ACC112 (cell line): ENCODE data around the gene TMEM52.

ENCODE experiments used
- H2AFZ ChIP-seq: fragments of 200-600 bp; sonication (generic); one replicate; pipeline ENCODE4 v1.6.0; 2017; ENCODE audit warnings: antibody characterized with exemption, low read length; ENCODE audit not compliant: unreplicated experiment
- H3K27ac ChIP-seq: fragments of 200-600 bp; sonication (generic); 2 replicates; pipeline ENCODE4 v1.5.1; 2014; ENCODE audit warnings: low read depth, mild to moderate bottlenecking, antibody characterized with exemption, low read length, moderate library complexity
- H3K27me3 ChIP-seq: fragments of 200-600 bp; sonication (generic); 2 replicates; pipeline ENCODE4 v1.6.1; 2014; ENCODE audit warnings: mild to moderate bottlenecking, antibody characterized with exemption, low read length, moderate library complexity, mixed read lengths; ENCODE audit not compliant: insufficient read depth
- H3K36me3 ChIP-seq: fragments of 200-600 bp; sonication (generic); 2 replicates; pipeline ENCODE4 v1.6.1; 2016; ENCODE audit warnings: mild to moderate bottlenecking, antibody characterized with exemption, low read length, moderate library complexity, mixed read lengths; ENCODE audit not compliant: insufficient read depth
- H3K4me1 ChIP-seq: fragments of 200-600 bp; sonication (generic); one replicate; pipeline ENCODE4 v1.6.1; 2016; ENCODE audit warnings: low read length, mixed read lengths; ENCODE audit not compliant: insufficient read depth, unreplicated experiment, control insufficient read depth
- H3K4me3 ChIP-seq: fragments of 200-600 bp; sonication (generic); 2 replicates; pipeline ENCODE4 v1.5.1; 2014; ENCODE audit warnings: mild to moderate bottlenecking, low read depth, low read length
- H3K79me2 ChIP-seq: fragments of 200-600 bp; sonication (generic); one replicate; pipeline ENCODE4 v1.6.0; 2016; ENCODE audit warnings: low read length; ENCODE audit not compliant: control insufficient read depth, unreplicated experiment, insufficient read depth

TMEM52 gene

DNA sequence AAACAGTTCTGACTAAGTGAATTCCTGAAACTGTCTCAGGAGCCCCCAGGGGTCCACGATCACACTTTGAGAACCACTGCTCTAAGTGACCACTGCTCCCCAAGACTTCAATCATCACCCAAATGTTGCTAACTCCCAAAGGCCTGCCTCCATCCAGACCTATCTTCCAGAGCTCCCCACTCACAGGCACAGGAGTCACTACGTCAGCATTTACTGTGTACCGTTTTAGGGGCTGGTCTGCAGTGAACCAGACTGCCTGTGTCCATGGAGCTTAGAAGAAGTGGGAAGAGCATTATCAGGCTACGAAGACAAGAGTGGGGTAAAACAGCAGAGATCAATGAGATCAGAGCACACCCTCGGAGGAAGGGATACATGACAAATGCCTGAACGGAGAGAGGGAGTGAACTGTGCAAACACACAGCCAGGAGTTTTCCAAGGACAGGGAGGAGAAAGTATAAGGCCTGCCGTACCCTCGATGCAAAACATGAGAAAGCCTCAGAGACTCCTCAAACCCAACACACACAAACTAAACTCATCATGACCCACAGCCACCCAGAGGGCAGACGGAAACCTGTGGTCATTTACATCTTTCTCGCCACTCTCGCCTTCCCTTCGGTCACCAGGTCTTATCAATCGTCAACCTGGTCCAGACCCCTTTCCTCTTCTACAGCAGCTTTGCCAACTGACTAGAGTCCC is 38.3 kb downstream of the TMEM52 start:
- Histone ChIP-seq H2AFZ (no peak overlapping the region), H3K4me3 (no peak overlapping the region), H3K79me2 (peaks cover 96% of the 10 kb centered on the region), H3K4me1 (peaks cover 13% of the 10 kb centered on the region), H3K27ac (no peak overlapping the region), H3K36me3 (0 out of 2 replicates have a peak, but pooled peaks cover 8% of the 10 kb centered on the region), H3K27me3 (no peaks in the 10 kb centered on the region)

DNA sequence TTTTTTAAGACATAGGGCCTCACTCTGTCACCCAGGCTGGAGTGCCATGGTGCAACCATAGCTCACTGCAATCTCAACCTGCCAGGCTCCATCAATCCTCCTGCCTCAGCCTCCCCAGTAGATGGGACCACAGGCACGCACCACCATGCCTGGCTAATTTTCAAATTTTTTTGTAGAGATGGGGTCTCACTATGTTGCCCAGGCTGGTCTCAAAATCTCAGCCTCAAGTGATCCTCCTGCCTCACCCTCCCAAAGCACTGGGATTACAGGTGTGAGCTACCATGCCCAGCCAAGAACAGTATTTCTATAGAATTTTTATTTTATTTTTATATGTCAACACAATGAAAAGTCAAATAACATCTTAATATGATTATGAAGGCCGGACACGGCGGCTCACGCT is 39.1 kb downstream of the TMEM52 start:
- Histone ChIP-seq H3K27ac (no peak overlapping the region), H3K4me3 (no peak overlapping the region), H3K36me3 (0 out of 2 replicates have a peak, but pooled peaks cover 10% of the 10 kb centered on the region), H3K27me3 (no peaks in the 10 kb centered on the region), H3K4me1 (peaks cover 13% of the 10 kb centered on the region), H2AFZ (no peak overlapping the region), H3K79me2 (peaks cover 96% of the 10 kb centered on the region)

DNA sequence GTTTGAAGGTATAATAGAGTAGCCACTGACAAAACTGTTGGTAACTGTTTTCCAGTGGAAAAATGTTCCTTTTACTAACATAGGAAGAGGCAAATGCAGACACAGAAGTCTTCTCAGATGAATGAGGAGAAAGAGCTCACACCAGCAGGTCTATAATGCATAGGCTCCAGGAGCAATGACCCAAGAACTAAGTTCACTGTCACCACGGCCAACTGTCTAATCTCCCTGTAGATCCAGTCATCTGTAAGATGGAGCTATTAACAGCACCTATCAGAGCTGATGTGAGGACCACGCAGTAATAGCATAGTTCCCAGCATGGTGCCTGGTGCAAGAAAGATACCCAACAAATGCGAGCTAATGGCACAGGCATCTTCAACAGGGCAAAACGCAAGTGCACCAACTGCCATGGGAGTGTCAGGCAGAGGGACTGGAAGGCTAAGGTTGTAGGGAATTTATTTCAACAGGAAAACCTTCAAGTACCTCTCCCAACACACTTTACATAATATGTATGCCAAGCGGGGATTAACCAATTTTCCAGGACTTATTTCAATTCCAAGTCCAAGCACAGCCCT is 41.1 kb downstream of the TMEM52 start:
- Histone ChIP-seq H2AFZ (no peak overlapping the region), H3K4me1 (peaks cover 6% of the 10 kb centered on the region), H3K79me2 (peaks cover 96% of the 10 kb centered on the region), H3K4me3 (no peak overlapping the region), H3K27ac (no peak overlapping the region), H3K27me3 (no peaks in the 10 kb centered on the region), H3K36me3 (0 out of 2 replicates have a peak, but pooled peaks cover 10% of the 10 kb centered on the region)

DNA sequence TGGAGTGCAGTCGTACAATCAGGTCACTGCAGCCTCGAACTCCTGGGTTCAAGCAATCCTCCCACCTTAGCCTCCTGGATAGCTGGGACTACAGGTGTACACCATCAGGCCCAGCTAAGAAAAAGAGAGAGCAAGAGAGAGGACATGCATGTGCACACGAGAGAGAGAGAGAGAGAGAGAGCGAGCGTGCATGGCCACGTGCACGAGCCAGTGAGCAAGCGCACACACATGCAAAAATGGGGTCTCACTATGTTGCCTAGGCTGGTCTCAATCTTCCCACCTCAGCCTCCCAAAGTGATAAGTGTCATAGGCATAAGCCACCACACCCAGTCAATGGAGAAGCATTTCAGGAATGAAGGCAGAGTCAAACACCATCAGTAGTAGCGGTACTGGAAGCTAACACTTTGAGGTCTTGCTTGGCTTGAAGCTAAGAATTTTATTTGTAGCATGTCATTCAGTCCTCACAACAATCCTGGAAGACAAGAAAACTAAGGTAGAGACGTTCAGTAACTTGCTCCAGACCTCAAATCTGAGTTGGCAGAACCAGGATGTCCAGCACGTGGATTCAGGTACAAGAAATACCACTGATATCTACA is 42.6 kb downstream of the TMEM52 start:
- peaks cover 6% of the 10 kb centered on the region for H3K4me1 ChIP-seq
- no peak overlapping the region for H3K4me3 ChIP-seq
- H3K79me2 ChIP-seq, result peaks cover 96% of the 10 kb centered on the region
- no peak overlapping the region for H3K27ac ChIP-seq
- H3K36me3 ChIP-seq, result 0 out of 2 replicates have a peak, but pooled peaks cover 10% of the 10 kb centered on the region
- no peak overlapping the region for H2AFZ ChIP-seq
- no peaks in the 10 kb centered on the region for H3K27me3 ChIP-seq

DNA sequence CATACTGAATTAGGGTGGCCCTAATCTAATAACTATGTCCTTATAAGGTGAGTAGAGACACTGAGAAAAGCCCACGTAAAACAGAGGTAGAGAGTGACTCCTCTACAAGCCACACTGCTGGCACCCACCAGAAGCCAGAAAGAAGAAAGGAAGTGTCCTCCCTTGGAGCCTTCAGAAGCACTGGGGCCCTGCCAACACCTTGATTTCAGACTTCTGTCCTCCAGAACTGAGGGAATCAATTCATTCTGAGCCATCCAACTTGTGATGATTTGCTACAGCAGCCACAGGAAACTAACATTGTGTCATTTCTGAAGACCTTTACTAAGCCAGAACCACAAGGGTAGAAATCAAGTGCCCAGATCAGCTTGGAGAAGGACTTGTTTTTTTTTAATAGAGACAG is 43.1 kb downstream of the TMEM52 start:
- Histone ChIP-seq H3K4me3 (no peak overlapping the region), H3K4me1 (peaks cover 6% of the 10 kb centered on the region), H3K27me3 (no peaks in the 10 kb centered on the region), H3K27ac (no peak overlapping the region), H2AFZ (no peak overlapping the region), H3K79me2 (peaks cover 96% of the 10 kb centered on the region), H3K36me3 (0 out of 2 replicates have a peak, but pooled peaks cover 10% of the 10 kb centered on the region)

DNA sequence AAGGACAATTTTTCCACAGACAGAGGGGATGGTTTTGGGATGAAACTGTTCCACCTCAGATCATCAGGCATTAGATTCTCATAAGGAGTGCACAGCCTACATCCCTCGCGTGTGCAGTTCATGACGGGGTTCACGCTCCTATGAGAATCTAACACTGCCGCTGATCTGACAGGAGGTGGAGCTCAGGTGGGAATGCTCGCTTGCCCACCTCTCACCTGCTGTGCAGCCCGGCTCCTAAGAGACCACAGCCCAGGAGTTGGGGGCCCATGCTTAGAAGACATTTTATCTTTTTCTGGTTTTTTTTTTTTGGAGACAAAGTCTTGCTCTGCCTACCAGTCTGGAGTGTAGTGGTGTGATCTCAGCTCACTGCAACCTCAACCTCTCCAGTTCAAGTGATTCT is 44.2 kb downstream of the TMEM52 start:
- Histone ChIP-seq H3K27ac (no peak overlapping the region), H3K36me3 (0 out of 2 replicates have a peak, but pooled peaks cover 13% of the 10 kb centered on the region), H3K4me1 (peaks cover 9% of the 10 kb centered on the region), H3K79me2 (peaks cover 97% of the 10 kb centered on the region), H3K4me3 (no peak overlapping the region), H2AFZ (no peak overlapping the region), H3K27me3 (no peaks in the 10 kb centered on the region)

DNA sequence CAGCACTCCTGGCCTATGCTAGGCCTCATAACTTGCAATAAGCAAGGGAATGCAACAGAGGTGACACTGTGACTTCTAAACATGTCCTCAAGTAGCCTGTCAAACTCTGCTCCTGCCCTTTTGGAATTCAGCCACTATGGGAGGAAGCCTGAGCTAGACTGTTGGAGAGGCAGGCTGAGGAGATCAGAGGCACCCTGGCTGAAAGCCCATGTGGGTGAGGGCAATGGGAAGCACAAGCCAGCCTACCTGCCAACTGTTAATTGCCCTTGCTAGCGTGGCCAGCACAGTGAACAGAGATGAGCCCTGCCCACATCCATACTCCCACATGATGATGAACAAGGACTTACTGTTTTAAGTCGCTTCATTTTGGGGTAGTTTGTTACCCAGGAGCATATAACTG is 45.9 kb downstream of the TMEM52 start:
- H3K27ac ChIP-seq, result no peak overlapping the region

DNA sequence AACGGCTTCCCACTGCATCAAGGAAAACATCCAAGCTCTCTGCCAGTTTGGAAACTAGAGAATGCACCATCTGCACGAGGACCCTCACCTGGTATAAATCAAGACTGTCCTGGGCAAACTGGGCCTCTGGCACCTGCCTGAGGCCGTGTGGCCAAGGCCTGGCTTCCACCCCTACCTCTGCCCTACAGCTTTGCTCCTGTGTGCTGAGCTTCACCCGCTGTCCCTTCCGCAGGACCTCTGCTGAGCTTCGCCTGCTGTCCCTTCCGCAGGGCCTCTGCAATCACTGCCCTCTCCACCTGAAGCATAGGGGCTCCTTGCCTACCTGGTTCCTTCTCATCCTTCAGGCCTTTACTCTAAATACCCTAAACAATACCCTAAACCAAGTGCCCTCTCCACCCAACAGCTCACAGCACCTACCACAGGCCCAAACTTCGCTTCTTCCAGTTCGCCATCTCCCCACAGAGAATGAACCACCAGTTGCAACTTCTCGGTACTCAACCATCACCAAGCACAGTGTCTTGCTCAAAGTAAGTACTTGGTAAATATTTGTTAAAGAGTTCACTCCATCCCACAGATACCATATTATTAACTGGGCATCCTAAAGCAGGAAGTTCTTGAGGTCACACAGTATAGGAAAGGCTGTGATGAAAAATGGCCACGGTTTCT is 46.6 kb downstream of the TMEM52 start:
- Histone ChIP-seq H3K27ac (no peak overlapping the region), H3K36me3 (0 out of 2 replicates have a peak, but pooled peaks cover 11% of the 10 kb centered on the region)

More for the DNA sequence above, 45.9 kb downstream of the TMEM52 start:
- 0 out of 2 replicates have a peak, but pooled peaks cover 8% of the 10 kb centered on the region for H3K36me3 ChIP-seq
- no peak overlapping the region for H3K4me3 ChIP-seq
- peaks cover 95% of the 10 kb centered on the region for H3K79me2 ChIP-seq
- H2AFZ ChIP-seq, result no peak overlapping the region
- H3K4me1 ChIP-seq, result peaks cover 15% of the 10 kb centered on the region
- H3K27me3 ChIP-seq, result no peaks in the 10 kb centered on the region

DNA sequence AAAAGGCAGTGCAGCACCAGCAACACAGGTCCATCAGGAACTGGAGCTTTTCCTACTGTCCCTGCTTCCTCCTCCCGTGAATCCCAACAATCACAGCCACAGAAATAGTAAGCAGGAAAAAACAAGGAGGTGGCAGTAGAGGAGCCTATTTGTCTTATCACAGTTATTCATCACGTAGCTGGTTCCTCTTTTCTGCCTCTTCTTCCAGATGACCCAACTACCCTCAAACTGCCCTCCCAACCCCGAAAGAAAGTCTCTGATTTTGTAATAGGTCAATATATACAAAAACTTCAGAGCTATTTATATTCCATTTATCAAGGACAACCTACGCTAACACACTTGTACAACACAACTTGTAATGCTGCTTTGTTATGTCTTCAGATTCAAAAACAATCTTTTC is 49.6 kb downstream of the TMEM52 start:
- H3K4me3 ChIP-seq, result no peak overlapping the region
- H3K36me3 ChIP-seq, result 0 out of 2 replicates have a peak, but pooled peaks cover 6% of the 10 kb centered on the region
- H3K79me2 ChIP-seq, result peaks cover 96% of the 10 kb centered on the region
- no peak overlapping the region for H3K27ac ChIP-seq
- peaks cover 9% of the 10 kb centered on the region for H3K4me1 ChIP-seq
- no peaks in the 10 kb centered on the region for H3K27me3 ChIP-seq
- H2AFZ ChIP-seq, result no peak overlapping the region

More for the DNA sequence above, 46.6 kb downstream of the TMEM52 start:
- Histone ChIP-seq H2AFZ (no peak overlapping the region), H3K4me3 (no peak overlapping the region), H3K27me3 (no peaks in the 10 kb centered on the region), H3K79me2 (peaks cover 95% of the 10 kb centered on the region), H3K4me1 (peaks cover 9% of the 10 kb centered on the region)
